Stimulated activated CD4-positive, alpha-beta T cell treated with anti-CD3 and anti-CD28 coated beads, Interleukin-4, amount 100 ng/mL, for 24 hours (primary cell): ENCODE measurements around the gene PDE4B.
"Not testable (repeated sequence)": the region's sequence is repeated elsewhere in the genome, so short reads cannot be mapped to it uniquely, and the experiment has no call there.

Experiments
- DNase-seq: peaks from one replicate; pipeline ENCODE4 v3.0.0-alpha.2; 2020

Gene PDE4B

DNA sequence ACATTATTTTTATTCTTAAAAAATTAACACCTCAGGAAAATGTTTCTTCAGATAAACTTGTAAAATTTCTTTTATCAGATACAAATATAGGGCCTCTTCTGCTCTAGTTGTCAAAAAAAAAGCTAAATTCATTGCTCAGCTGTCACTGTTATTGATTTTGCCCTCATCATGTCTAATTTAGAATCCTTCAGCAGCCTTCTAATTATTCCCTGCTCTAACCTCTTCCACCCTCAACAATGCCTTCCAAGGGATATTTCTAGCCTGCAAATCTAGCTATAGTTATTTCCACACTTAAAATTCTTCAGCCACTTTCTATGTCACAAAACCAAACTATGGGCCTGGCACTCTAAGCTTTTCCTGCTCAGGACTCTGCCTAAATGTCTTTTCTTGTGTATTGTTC, 25.2 kb downstream of the PDE4B start:
- DNase-seq: no peak

DNA sequence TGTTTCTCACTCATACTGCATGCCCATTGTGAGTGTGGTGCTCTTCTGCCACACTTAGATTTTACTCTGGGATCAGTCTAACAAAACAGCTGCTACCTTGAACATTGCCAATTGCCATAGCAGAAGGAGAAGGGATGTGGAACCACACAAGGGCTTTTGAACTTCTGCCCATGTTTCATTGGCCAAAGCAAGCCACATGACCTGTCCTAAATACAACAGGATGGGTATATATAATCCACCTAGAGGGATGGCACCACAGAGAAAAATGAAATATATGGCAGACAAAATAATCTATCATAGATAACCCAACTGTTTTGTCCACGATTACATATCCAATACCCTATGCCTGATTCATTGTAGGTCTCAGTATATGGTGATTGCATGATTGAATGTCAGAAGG, 26.3 kb downstream of the PDE4B start:
- no peak for DNase-seq

DNA sequence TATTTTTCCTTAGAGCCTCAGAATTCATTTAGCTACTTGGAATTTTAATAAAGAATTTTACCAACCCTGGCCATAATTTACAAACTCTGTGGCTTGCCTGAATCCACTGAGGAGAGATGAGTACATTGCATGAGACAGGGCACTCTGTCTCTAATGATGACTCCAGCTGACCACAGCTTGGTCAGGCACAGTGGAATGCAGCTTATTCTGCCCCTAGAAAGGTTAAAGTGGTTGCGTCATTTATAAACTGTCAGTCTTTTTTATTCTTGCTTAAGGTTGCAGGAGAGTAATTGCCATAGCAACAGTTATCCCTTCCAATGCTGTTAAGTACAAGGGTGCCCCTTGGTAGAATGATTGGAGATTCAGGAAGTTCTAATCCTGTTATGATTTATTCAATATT, 28.3 kb downstream of the PDE4B start:
- no peak for DNase-seq

DNA sequence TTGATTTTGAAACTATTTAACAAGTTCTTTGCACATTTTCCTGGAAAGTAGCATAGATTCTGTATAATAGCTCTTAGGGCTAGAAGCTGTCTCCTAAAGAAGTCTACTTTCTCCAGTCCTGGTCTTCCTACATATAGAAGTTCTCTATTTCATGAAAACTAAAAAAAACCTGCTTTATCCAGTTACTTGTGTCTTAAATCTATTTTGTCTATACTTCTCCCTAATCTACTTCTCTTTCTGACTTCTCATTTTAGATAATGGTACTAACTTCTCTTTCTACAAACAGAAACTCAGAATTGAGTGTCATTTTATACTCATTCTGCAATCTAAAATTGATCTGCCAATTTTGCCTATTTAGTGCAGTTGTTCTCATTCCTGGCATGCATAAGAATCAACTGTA, 28.7 kb downstream of the PDE4B start:
- DNase-seq: no peak

DNA sequence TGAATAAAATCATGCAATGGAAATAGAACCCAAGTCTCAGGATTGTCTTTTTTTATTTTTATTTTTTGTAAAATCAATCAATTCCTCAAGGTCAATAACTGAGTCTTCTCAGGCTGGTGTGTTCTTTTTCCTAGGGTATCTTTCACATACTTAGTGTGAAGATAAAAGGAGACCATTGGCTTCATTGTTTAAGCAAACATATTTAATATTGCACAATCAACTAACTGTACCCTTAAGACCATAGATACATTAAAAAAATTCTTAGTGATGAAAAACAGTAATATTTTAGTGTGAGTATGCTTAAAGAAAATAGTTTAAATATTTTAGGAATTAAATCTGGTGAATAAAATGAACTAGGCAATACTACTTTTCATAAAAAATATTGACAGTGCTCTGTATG, 31.4 kb downstream of the PDE4B start:
- DNase-seq: no peak

DNA sequence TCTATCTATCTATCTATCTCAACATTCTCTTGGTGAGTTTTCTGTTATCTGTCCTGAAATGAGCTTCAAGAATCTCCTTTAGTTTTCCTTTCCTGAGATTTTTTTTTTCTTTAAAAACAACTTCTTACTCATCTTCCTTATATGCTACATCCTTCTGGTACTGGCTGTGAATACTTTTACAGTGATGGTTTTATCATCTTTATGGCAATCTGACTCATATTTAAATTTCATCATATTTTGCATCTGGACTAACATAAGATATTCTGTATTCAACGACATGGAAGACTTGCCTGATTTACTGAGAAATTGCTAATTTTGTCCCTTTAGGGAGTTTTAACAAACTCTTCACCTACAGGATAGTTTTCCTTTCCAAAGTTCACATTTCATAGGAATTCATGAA, 33.0 kb downstream of the PDE4B start:
- DNase-seq: no peak

DNA sequence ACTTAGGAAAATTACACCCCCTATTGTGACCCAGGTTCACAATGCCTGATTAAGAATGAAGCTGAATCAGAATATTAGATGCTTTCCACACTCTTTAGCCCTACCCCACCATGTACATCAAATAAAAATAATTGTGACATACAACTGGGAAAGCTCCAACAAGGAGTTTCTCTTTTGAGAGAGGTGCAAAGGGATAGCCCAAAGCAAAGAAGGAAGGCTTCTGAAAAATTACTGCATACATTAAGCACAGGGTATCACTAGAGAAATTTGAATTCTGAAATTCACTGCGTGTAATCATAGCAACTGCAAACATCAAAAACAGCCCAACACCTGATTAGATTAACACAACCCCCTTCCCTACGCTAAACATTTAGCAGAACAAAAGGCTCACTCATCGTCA, 34.1 kb downstream of the PDE4B start:
- DNase-seq: no peak

DNA sequence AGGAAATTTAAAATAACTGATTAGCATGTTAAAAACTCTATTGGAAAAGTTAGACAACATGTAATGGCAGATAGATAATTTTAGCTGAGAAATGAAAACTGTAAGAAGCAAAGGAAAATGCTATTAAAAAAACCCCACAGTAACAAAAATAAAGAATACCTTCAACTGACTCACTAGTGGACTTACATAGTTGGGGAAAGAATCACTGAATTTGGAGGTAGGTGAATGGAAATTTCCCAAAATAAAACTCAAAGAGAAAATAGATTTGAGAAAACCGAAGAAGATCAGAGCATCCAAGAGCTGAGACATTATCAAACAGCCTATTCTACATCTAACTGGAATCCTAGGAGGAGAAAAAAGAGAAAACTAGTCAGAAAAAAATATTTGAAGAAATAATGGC, 34.7 kb downstream of the PDE4B start:
- DNase-seq: no peak

DNA sequence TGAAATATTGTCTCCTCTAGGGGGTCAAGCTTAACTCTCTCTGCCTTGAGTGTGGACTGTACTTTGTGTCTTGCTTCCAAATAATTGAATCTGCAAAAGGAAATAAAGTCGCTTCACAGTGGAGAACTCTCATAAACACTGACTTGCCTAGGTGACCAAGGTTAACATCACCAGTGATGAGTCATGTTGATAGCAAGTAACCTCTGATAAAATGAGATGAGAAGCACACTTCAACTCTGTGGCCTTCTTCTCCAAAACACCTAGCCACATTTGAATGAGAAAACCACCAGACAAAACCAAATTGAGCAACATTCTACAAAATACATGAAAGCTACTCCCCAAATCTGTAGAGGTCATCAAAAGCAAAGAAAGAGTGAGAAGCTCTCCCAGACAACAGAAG, 37.6 kb downstream of the PDE4B start:
- no peak for DNase-seq

DNA sequence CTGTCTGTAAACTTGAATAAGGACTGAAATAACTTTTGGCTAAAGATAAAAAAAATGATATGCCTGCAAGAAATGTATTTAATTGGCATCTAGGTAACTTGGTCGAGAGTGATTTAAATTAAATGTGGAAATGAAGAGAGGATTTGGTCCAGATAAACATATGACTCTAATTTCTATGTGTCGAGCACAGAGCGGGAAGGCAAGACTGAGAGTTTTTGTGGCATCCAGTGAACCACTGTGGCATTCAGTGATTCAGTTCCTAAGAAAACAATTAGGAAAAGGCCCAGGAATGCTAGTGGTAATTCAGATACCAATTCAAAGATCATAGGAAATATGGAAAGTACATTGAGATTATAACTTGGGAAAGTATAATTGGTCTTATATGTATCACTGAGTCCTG, 39.6 kb downstream of the PDE4B start:
- DNase-seq: no peak

DNA sequence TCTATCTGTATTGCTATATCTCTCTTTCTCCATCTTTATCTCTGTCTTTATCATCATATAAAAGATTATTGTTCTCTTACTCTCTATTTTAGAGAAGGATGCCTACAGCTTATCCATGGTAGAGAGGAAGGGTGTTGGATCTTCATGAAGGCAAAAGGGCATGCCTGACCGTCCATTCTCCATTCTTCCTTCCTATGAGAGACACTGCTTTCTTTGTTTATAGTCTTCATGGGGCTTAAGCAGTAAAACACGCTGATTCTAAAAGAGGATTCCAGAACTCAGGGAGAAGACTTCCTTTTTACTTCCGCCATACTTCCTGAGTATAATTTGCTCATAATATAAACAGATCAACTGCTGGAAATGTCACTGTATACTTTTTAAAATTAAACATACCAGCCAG, 44.0 kb downstream of the PDE4B start:
- DNase-seq: no peak

DNA sequence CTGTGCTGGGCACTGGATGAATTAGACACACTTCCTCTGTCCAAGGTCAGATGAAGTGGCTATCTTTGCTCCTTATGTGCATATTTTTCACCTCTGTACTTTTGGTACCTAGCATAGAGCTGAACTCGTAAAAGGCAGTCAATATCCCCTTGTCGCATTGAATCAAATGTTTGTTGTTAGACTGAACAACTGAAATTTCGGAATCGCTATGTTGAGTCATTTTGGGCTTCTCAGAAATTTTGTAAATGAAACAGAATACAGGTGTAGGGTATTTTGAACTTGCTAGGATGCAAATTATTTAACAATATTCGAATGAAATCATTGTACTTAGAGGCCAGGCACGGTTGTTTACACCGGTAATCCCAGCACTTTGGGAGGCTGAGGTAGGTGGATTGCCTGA, 48.0 kb downstream of the PDE4B start:
- no peak for DNase-seq

DNA sequence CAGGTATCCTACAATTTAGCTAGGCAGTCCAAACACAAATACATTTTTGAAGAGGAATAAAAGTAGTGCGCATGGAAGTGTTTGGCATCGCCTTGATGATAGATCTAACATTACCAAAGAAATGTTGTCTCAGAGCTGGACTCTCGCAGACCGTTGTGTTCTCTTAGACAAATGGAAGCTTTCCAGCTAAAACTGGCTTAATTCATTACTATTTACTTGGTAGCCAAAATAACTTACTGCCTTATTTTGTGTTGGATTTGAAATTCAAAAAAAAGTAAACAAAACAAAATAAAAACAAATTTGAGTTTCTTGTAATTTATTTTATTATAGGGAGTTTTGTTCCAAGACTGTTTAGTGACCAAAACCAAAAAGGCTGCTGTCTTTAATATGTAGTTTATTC, 51.6 kb downstream of the PDE4B start:
- DNase-seq: no peak

DNA sequence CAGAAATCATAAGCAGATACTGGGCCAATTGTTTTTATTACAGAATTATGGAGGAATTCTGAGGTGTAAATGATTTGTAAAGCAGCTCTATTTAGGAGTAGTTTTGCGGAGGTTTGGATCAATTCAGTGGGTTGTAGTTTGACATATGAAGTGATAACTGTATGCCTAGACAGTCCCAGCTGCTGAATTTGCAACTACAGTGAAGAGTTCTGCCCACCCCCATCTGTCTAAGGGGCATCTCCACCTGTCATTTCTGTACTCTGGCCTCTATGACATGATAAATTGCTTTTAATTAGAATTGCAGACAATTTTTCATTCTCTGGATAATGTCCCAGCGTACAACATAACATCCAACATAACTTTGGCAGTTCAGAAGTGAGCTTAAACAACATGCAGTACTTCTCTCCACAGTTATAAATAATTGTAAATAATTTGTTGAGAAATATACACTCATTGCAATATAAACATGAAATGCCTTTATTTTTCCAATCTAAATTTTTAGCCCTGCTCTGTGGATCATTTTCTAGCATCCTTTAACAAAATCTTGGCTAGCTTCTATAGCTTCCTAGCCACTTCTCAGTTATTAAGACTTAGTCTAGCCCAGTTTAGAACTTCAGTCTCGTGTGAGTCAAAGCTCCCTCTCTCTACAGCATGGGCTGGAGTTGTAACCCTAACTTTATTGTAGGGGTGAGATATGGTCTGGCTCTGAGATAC, 52.3 kb downstream of the PDE4B start:
- no peak for DNase-seq

DNA sequence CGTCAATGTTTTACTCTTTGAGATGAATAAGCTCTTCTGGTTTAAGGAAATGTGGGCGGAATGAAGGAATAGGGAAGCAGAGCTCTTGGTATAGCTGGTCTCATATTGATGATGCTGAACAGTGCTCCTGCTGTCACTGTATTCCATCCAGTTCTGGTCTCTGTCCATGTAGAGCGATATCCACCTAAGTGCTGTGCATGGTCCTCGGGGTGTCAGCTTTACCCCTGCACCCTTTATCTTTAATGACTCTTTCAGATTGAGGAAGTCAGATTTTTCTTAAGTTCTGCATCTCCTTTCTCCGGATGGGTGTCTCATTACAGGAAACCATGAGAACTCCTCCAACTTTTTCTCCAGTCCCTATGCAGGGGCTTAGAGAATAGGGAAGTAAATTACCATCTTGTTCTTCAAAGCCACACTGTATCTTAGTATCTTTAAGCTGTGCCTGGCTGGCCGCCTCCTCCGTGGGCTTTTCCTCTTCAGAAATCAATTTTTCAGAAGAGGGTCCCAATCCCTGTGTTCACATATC, 52.9 kb downstream of the PDE4B start:
- DNase-seq: no peak

DNA sequence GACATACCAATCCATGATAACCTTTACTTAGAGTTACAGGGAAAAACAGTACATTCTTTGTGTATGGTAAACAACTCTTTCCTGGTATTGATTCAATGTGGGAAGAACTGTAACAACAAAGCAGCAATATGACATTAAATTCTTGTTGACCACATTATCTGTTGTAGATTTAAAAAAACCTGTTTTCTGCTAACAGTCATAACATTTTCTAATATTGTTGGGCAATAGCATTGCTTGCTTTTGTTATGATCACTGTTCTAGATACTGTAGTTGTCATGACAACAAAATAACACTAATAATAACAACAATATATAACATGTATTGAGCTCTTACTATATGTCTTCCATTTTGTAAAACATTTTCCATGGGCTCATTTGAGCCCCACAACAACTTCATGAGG, 54.2 kb downstream of the PDE4B start:
- no peak for DNase-seq

DNA sequence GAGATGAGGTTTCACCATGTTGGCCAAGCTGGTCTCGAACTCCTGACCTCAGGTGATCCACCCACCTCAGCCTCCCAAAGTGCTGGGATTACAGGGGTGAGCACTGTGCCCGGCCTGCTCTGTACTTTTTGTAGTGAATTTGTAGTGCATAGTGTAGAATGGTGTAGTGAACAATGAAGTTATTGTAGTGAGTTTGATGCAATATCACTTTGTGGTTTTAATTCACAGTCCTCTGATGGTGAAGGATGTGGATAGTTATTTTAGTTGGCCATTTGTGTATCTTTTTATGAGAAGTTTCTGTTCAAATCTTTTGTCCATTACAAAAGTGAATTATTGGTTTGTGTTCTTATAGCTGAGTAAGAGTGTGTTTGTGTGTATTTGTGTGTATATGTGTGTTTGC, 57.6 kb downstream of the PDE4B start:
- no peak for DNase-seq

DNA sequence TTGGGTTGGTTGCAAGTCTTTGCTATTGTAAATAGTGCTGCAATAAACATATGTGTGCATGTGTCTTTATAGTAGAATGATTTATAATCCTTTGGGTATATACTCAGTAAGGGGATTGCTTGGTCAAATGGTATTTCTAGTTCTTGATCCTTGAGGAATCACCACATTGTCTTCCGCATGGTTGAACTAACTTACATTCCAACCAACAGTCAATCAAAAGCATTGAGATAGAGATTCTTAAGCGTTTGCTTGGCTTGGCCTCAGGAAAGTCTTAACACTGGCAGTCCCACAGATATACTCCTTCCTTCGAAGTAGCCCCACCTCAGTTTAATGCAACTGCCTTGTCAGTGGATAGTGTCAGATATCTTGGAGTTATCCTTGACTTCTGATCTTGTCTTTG, 63.9 kb downstream of the PDE4B start:
- DNase-seq: not testable (repeated sequence)

DNA sequence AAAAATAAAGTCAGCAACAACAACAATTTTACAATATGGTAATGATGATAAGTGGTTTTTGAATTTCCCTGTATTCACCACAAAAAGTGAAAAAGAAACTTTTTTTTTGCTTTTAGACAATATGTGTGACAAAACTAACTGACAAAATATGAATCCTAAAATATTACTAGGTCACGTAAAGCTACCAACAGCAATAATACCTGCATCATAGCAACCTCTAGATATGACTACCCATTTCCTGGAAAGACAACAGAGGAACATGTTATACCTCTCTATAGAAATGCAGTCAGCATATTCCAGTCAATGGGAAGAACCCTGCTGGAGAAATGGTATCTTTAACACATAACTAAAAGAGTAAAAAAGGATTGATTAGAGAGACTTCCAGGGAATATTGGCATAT, 73.7 kb downstream of the PDE4B start:
- no peak for DNase-seq

DNA sequence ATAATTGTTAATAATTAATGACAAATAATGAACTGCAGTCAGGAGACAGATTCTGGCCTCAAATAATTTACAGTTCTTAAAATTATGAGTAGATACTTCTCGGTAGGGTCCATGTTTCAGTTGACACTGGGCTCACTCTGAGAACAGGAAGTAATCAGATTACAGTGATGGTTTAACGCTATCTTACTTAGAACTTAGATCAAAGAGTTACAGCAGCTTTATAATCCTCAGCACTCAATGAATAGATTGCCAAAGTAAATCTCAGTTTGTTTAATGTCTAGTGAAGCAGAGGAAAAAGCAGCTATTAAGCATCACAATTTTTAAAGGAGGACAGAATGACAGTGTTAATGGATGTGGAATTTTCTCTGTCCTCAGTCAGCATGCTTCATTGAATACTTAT, 79.6 kb downstream of the PDE4B start:
- DNase-seq: no peak

DNA sequence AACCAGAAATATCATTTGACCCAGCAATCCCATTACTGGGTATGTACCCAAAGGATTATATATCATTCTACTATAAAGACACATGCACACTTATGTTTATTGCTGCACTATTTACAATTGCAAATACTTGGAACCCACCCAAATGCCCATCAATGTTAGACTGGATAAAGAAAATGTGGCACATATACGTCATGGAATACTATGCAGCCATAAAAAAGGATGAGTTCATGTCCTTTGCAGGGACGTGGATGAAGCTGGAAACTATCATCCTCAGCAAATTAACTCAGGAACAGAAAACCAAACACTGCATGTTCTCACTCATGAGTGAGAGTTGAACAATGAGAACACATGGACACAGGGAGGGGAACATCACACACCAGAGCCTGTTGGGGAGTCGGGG, 85.6 kb downstream of the PDE4B start:
- DNase-seq: not testable (repeated sequence)

DNA sequence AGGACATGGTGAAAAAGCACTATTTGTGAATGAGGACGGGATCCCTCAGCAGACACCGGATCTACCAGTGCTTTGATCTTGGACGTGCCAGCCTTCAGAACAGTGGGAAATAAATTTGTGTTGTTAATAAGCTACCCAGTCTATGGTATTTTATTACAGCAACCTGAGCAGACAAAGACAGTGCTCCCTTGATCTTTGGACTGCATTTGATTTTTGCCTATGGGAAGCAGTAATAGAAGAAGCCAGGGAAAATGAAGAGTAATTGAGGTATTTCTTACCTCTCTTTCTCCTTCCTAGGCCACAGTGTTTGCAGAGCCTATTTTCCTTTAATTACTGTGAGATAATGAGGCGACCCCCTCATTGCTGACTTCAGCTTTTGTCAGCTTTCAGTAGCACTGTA, 87.9 kb downstream of the PDE4B start:
- DNase-seq: no peak

DNA sequence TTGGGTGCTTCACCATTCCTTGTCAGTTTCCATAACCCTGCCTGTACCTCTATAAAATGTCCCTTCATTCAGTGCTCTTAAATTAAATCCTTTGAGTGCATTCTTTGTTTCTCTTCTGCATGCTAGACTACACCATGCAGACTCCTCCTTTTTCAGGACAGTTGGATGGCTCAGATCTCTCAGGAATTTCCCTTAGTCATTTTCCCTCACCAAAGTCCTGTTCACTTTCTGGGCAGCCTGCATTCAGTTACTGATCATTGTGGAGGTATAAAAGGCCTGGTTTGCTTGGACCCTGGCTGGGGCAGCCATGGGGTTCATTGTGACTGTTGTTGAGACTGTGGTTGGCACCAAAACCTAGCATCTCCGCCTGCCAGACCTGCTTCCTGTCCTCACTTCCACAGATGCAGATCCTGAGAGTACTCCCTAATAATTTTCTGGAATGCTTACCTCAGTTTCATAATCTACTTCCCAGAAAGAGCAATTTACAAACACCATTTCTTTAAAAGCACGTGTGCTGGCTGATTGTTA, 88.4 kb downstream of the PDE4B start:
- DNase-seq: no peak

DNA sequence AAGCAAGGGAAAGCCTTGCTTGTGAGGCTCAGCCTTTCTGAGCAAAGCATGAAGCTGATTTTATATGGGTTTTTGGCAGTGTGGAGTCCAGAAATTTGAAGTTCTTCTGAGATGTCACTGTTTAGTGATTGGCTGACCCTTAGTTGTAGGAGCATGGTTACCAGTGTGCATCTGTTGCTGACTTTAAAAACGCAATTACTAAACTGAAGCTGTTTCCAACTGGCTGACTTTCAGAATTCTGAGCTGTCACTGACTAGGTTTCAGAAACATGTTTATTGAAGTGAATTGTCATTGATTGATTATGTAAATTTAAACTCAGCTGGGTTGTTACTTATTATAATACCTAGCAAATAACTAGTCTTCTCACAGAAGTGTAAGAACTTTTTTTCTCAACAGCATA, 89.4 kb downstream of the PDE4B start:
- no peak for DNase-seq

DNA sequence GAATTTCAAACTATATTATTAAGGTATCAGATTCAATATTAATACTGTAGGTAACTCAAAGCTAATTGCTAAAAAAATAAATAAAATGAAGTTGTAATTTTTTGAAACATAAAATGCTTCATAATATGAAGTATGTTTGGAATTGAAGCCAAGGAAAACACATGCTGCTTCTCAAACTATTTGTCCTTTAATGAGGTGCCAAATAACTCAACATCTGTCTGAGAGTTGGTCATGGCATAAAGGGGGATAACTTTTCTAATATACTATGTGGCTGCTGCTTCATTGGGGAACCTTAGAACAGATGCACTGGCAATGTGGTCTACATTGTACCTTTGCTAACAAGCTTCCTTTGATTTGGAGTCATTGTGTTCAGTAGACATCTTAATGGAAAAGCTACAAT, 96.7 kb downstream of the PDE4B start:
- DNase-seq: no peak
